ENCODE results near the gene NUDT13.

NUDT13 gene

DNA sequence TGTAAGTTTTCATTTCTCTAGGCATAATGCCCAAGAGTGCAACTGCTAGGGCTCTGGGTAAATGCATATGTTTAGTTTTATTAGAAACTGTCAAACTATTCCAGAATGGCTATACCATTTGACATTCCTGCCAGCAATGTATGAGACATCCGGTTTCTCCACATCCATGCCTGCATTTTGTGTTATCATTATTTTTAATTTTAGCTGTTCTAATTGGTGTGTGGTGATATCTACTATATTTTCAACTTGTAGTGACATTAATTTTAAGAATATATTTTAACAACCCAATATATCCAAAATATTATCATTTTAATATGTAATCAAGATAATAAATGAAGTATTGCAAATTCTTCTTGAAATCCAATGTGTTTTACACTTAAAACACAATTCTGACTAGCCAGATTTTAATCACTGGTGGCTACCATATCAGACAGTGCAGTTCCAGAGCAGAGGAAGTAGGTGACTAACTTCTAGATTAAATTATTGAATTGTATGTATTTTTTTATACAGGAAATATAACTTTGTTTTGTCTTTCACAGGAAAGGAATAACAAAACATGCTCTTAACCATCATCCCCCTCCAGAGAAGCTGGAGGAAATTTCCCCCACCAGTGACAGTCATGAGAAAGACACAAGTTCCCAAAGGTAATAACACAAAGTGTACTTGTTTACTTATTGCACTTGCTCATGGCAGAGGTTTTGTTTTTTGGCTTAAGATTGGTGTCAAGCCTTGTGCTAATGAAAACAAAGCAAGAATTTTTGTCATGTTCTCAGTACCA is 64.1 kb downstream of the NUDT13 start:
- H3K9ac ChIP-seq (ENCODE audit: low read length) = no peak overlapping the region
- no peak overlapping the region for H3K4me3 ChIP-seq (ENCODE audit: low read length)
- H2AFZ ChIP-seq (ENCODE audit: low read length) = no peak overlapping the region
- no peaks in the 10 kb centered on the region for H3K9me3 ChIP-seq (replicated peaks; ENCODE audit: insufficient read depth, low read length)
- TF ChIP-seq EZH2 (optimal IDR thresholded peaks at IDR 0.05; ENCODE audit: low read depth, low read length) (no peak), EZH2phosphoT487 (IDR thresholded peaks at IDR 0.05; ENCODE audit: low read length) (no peak)
- TF ChIP-seq, protein P1, sequence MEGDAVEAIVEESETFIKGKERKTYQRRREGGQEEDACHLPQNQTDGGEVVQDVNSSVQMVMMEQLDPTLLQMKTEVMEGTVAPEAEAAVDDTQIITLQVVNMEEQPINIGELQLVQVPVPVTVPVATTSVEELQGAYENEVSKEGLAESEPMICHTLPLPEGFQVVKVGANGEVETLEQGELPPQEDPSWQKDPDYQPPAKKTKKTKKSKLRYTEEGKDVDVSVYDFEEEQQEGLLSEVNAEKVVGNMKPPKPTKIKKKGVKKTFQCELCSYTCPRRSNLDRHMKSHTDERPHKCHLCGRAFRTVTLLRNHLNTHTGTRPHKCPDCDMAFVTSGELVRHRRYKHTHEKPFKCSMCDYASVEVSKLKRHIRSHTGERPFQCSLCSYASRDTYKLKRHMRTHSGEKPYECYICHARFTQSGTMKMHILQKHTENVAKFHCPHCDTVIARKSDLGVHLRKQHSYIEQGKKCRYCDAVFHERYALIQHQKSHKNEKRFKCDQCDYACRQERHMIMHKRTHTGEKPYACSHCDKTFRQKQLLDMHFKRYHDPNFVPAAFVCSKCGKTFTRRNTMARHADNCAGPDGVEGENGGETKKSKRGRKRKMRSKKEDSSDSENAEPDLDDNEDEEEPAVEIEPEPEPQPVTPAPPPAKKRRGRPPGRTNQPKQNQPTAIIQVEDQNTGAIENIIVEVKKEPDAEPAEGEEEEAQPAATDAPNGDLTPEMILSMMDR (IDR thresholded peaks at IDR 0.05; ENCODE audit: low read length) = no peak
- H3K79me2 ChIP-seq (ENCODE audit: low read length) = no peaks in the 10 kb centered on the region
- H3K27ac ChIP-seq (ENCODE audit: low read length) = no peak overlapping the region
- DNase-seq = no peak
- H3K36me3 ChIP-seq (replicated peaks; ENCODE audit: insufficient read depth, low read length) = no peaks in the 10 kb centered on the region
- no peak overlapping the region for H3K4me2 ChIP-seq (ENCODE audit: low read depth, low read length)
- H3F3A ChIP-seq (ENCODE audit: insufficient read depth, low read length) = no peaks in the 10 kb centered on the region
- no peaks in the 10 kb centered on the region for H3K4me1 ChIP-seq (ENCODE audit: low read length)
- H3K27me3 ChIP-seq (replicated peaks; ENCODE audit: insufficient read depth, low read length) = no peaks in the 10 kb centered on the region
- H3K9me2 ChIP-seq (replicated peaks; ENCODE audit: insufficient read depth, low read length) = no peaks in the 10 kb centered on the region
- no peaks in the 10 kb centered on the region for H4K20me1 ChIP-seq (ENCODE audit: insufficient read depth, low read length)
